C4-2B (cell line): ENCODE data around the gene ATP6V0A1.

Source experiments
- ZFX ChIP-seq: fragments of 450-650 bp; IDR thresholded peaks from 2 replicates; pipeline ENCODE4 v1.6.1; 2017
- TF ChIP-seq, protein P1 (sequence below): fragments of 450-650 bp; conservative IDR thresholded peaks from 2 replicates; pipeline ENCODE4 v1.5.1; 2017; ENCODE audit warnings: mild to moderate bottlenecking

DNA sequence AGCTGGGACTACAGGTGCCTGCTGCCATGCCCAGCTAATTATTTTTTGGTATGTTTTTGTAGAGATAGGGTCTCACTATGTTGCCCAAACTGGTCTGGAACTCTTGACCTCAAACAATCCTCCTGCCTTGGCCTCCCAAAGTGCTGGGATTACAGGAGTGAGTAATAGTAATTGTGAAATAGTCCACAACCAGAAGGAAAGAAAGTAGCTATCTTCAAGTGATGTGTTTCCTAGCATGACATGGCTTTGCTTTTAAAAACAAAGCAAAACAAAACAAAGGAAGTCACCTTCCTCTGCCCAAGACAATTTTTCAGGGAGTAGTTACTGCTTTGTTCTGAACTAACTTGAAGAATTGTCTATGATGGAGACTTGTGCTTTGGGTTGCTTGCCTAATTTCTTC lies 27.0 kb downstream of the ATP6V0A1 start:
- TF ChIP-seq, protein P1, sequence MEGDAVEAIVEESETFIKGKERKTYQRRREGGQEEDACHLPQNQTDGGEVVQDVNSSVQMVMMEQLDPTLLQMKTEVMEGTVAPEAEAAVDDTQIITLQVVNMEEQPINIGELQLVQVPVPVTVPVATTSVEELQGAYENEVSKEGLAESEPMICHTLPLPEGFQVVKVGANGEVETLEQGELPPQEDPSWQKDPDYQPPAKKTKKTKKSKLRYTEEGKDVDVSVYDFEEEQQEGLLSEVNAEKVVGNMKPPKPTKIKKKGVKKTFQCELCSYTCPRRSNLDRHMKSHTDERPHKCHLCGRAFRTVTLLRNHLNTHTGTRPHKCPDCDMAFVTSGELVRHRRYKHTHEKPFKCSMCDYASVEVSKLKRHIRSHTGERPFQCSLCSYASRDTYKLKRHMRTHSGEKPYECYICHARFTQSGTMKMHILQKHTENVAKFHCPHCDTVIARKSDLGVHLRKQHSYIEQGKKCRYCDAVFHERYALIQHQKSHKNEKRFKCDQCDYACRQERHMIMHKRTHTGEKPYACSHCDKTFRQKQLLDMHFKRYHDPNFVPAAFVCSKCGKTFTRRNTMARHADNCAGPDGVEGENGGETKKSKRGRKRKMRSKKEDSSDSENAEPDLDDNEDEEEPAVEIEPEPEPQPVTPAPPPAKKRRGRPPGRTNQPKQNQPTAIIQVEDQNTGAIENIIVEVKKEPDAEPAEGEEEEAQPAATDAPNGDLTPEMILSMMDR = no peak
- no peak for TF ChIP-seq ZFX
